Endothelial cell of umbilical vein (primary cell): ENCODE results near the gene VSTM2B.

Source experiments
- CTCF ChIP-seq, 2 donors: IDR thresholded peaks; 1 replicate in 1 of 2; 2 replicates in 1 of 2; pipeline ENCODE4 v1.5.1; 2011; ENCODE audit warnings: low read length in 2 of 2, mild to moderate bottlenecking in 2 of 2, moderate library complexity in 2 of 2, control low read depth in 1 of 2, inconsistent platforms in 1 of 2, low read depth in 1 of 2; ENCODE audit not compliant: insufficient read depth in 1 of 2; ENCODE audit errors: extremely low read depth in 1 of 2
- EZH2 ChIP-seq: IDR thresholded peaks from 2 replicates; pipeline ENCODE4 v1.6.1; 2012; ENCODE audit warnings: borderline replicate concordance, low read depth, mild to moderate bottlenecking, moderate library complexity, low read length, inconsistent platforms; ENCODE audit not compliant: severe bottlenecking

- TF ChIP-seq CTCF (IDR thresholded peaks at IDR 0.05; ENCODE audit: extremely low read depth in 1 of 2, insufficient read depth in 1 of 2, low read depth in 1 of 2, low read length in 2 of 2) (no peak), EZH2 (no peak)
Observed at GRCh38 chr19:29539670-29540069, 13.9 kb downstream of the VSTM2B start.
